Neural progenitor cell (in vitro differentiated cells): Measurements from ENCODE around the gene GPR161. TPM values are rescaled to one million over a fixed set of nuclear protein-coding genes. Genes with fewer than 3 reads are reported as not detected.

Experiments used
- DNase-seq: peaks from one replicate; pipeline ENCODE4 v3.0.0-alpha.2; 2016; ENCODE audit warnings: low spot score
- H2AFZ ChIP-seq: fragments of 200-600 bp; sonication (generic); replicated peaks from 2 replicates; pipeline ENCODE4 v1.6.1; 2016; ENCODE audit warnings: antibody characterized with exemption
- H3F3A ChIP-seq: fragments of 200-600 bp; sonication (generic); 2 replicates; pipeline ENCODE4 v1.6.1; 2016; ENCODE audit warnings: antibody characterized with exemption, low read depth
- H3K27ac ChIP-seq: fragments of 200-600 bp; sonication (generic); 2 replicates; pipeline ENCODE4 v1.5.1; 2016; ENCODE audit warnings: mild to moderate bottlenecking
- H3K27me3 ChIP-seq: fragments of 200-600 bp; sonication (generic); 2 replicates; pipeline ENCODE4 v1.6.1; 2016; ENCODE audit warnings: mild to moderate bottlenecking, moderate library complexity
- H3K36me3 ChIP-seq: fragments of 200-600 bp; sonication (generic); 2 replicates; pipeline ENCODE4 v1.5.1; 2016
- H3K4me1 ChIP-seq: fragments of 200-600 bp; sonication (generic); 2 replicates; pipeline ENCODE4 v1.6.1; 2016; ENCODE audit warnings: mixed run types
- H3K4me2 ChIP-seq: fragments of 200-600 bp; sonication (generic); 2 replicates; pipeline ENCODE4 v1.6.1; 2016
- H3K4me3 ChIP-seq: fragments of 200-600 bp; sonication (generic); 2 replicates; pipeline ENCODE4 v1.5.1; 2016
- H3K79me2 ChIP-seq: fragments of 200-600 bp; sonication (generic); 2 replicates; pipeline ENCODE4 v1.6.1; 2016; ENCODE audit warnings: low read depth
- H3K9ac ChIP-seq: fragments of 200-600 bp; sonication (generic); 2 replicates; pipeline ENCODE4 v1.6.1; 2016
- H3K9me3 ChIP-seq: fragments of 200-600 bp; sonication (generic); 2 replicates; pipeline ENCODE4 v1.5.1; 2016; ENCODE audit warnings: low read depth
- H4K20me1 ChIP-seq: fragments of 200-600 bp; sonication (generic); 2 replicates; pipeline ENCODE4 v1.6.1; 2016; ENCODE audit warnings: low read depth
- H3K27ac Mint-ChIP-seq: 3 replicates; pipeline ENCODE4 v1.8.0; 2021; ENCODE audit warnings: mixed read lengths
- H3K27me3 Mint-ChIP-seq: 2 replicates; pipeline ENCODE4 v1.8.0; 2022; ENCODE audit warnings: low read depth, mild to moderate bottlenecking, inconsistent platforms, moderate library complexity, mixed read lengths; ENCODE audit not compliant: insufficient read depth
- H3K36me3 Mint-ChIP-seq: 3 replicates; pipeline ENCODE4 v1.8.0; 2021; ENCODE audit warnings: mixed read lengths
- H3K4me1 Mint-ChIP-seq: 3 replicates; pipeline ENCODE4 v1.8.0; 2021; ENCODE audit warnings: mixed read lengths
- H3K4me3 Mint-ChIP-seq: 3 replicates; pipeline ENCODE4 v1.8.0; 2021; ENCODE audit warnings: mild to moderate bottlenecking, moderate library complexity, mixed read lengths
- H3K9me3 Mint-ChIP-seq: 3 replicates; pipeline ENCODE4 v1.8.0; 2020; ENCODE audit warnings: mixed read lengths
- EZH2 ChIP-seq: fragments of 200-600 bp; sonication (generic); IDR thresholded peaks from 2 replicates; pipeline ENCODE4 v1.6.1; 2017; ENCODE audit warnings: antibody characterized with exemption, mild to moderate bottlenecking, moderate library complexity
- EZH2phosphoT487 ChIP-seq: fragments of 200-600 bp; sonication (generic); IDR thresholded peaks from 2 replicates; pipeline ENCODE4 v1.6.1; 2017; ENCODE audit warnings: antibody characterized with exemption
- total RNA-seq: library from RNA; depleted of rRNA; stranded (reverse); fragments of >200 nt; gene quantifications from 2 replicates; pipeline ENCODE4 v1.2.3, GENCODE V29; 2015; ENCODE audit warnings: low replicate concordance
- TF ChIP-seq, protein P1 (sequence below): fragments of 200-600 bp; sonication (generic); IDR thresholded peaks from 2 replicates; pipeline ENCODE4 v1.5.1; 2017; ENCODE audit warnings: antibody characterized with exemption, mild to moderate bottlenecking

Gene GPR161
- total RNA-seq, 1 donor from 2014 or later = 21.1 TPM

DNA sequence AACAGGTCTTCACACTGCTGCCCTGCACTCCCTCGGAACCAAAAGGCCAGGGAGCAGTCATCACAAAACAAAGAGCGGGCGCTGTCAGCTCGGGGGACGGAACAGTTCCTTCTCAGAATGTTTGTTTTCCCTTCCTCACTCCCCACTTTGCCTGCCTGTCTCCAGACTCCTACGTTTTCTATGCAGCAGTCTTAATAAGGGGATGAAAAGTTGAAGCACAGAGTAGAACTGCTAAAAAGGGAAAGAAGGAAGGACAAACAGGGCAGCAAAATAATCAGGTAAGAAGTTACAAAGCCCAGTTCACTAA is 738 bp upstream of the GPR161 start:
- Mint-ChIP-seq H3K4me3 (peak overlapping the region; percentile 93), H3K4me1 (peaks cover 36% of the 10 kb centered on the region)

DNA sequence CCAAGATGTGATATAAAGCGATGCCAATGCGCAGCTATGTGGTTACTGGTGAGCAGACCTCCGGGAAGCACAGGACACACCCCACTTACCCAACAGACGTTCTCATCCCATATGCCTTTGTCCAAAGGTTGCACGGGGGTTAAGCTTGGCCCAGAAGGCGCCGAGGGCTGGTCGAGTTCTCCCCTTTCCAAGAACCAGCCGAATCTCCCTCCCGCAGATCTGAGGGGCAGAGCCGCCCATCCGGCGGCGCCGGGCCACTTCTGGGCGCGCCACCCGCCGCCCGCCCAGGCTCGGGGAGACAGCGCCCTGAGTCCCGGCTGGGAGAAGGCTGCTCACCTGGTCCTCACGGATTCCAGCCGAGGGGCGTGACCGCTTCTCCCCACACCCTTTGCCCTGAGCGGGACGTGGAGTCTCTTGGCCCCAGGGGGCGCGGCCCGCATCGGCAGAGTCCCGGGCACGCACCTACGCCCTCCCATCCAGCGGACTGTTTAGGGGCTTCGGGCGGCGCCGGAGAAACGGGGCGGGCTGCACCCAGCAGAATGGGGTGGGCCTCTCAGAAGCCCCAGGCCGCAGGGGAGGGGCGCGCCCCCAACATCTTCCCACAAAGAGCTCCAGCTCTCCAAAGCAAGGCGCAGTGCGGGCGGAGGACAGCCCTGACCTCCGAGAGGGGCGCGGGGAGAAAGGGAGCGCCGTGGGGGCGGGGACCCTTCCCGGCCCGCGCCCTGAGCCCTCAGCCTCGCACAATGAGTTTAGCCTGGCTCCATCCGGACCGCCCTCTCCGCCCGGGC is 615 bp downstream of the GPR161 start:
- peak; percentile 69 for DNase-seq
- H3K27ac Mint-ChIP-seq = peak overlapping the region; percentile 96

More for the DNA sequence above, 738 bp upstream of the GPR161 start:
- DNase-seq = no peak
- H3K27ac ChIP-seq = peak overlapping the region; percentile 76
- peaks cover 31% of the 10 kb centered on the region for H3F3A ChIP-seq
- peaks cover 39% of the 10 kb centered on the region for H3K79me2 ChIP-seq
- H3K9me3 ChIP-seq = no peaks in the 10 kb centered on the region
- H3K36me3 ChIP-seq = no peaks in the 10 kb centered on the region
- Mint-ChIP-seq H3K27me3 (peaks cover 5% of the 10 kb centered on the region), H3K36me3 (peaks cover 10% of the 10 kb centered on the region), H3K9me3 (no peaks in the 10 kb centered on the region), H3K27ac (peak overlapping the region; percentile 90)
- TF ChIP-seq, protein P1, sequence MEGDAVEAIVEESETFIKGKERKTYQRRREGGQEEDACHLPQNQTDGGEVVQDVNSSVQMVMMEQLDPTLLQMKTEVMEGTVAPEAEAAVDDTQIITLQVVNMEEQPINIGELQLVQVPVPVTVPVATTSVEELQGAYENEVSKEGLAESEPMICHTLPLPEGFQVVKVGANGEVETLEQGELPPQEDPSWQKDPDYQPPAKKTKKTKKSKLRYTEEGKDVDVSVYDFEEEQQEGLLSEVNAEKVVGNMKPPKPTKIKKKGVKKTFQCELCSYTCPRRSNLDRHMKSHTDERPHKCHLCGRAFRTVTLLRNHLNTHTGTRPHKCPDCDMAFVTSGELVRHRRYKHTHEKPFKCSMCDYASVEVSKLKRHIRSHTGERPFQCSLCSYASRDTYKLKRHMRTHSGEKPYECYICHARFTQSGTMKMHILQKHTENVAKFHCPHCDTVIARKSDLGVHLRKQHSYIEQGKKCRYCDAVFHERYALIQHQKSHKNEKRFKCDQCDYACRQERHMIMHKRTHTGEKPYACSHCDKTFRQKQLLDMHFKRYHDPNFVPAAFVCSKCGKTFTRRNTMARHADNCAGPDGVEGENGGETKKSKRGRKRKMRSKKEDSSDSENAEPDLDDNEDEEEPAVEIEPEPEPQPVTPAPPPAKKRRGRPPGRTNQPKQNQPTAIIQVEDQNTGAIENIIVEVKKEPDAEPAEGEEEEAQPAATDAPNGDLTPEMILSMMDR = no peak
- TF ChIP-seq EZH2phosphoT487 (no peak), EZH2 (no peak)
- H3K4me3 ChIP-seq = peak overlapping the region; percentile 81
- peak overlapping the region; percentile 96 for H3K4me2 ChIP-seq
- peak overlapping the region; percentile 59 for H3K9ac ChIP-seq
- H3K4me1 ChIP-seq = peaks cover 38% of the 10 kb centered on the region
- H2AFZ ChIP-seq = peak overlapping the region; percentile 99
- no peaks in the 10 kb centered on the region for H3K27me3 ChIP-seq
- peaks cover 25% of the 10 kb centered on the region for H4K20me1 ChIP-seq

DNA sequence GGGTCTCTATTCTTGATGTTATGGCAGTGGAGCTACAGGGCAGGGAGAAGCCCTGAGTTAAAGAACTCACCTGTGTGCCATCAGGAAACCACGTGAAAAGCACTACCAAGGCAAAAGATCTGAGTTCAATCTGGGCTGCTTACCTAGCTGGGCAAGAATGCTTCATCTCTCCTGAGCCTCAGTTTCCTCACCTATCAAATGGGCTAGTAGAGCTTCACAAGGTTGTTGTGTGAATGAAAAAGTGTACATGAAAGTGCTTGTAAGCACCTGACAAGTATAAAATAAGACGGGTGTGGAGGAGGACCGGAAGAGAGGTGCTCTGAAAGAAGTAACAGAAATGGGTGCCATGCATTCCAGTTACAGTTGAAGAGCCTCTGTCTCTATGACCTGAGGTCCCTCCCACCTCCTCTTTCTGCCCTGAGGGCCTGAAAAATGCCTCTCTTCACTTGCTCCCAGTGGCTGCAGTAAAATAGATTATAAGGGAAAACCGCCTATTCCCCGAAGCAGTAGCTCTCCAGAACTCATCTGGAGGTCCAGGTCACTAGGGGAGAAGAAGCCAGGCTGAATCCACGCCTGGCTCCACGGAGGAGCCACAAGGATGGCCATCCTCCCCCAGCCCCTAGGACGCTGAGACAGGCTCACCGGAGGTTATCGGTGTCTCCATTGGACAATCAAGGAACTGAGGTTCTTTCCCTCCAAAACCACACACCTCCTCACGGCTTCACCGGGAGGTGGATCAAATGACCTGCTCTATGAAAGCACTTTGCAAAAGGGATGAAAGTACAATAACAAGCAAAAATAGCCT is 1.4 kb downstream of the GPR161 start:
- Histone ChIP-seq H3K36me3 (no peaks in the 10 kb centered on the region), H3K4me3 (peak overlapping the region; percentile 81), H4K20me1 (peaks cover 34% of the 10 kb centered on the region), H2AFZ (peak overlapping the region; percentile 93), H3F3A (peaks cover 22% of the 10 kb centered on the region), H3K27ac (no peak overlapping the region), H3K4me1 (peaks cover 38% of the 10 kb centered on the region), H3K9ac (no peak overlapping the region), H3K27me3 (no peaks in the 10 kb centered on the region), H3K9me3 (no peaks in the 10 kb centered on the region), H3K79me2 (peaks cover 60% of the 10 kb centered on the region), H3K4me2 (peak overlapping the region; percentile 96)
- TF ChIP-seq, protein P1 = no peak
- TF ChIP-seq EZH2 = no peak
- TF ChIP-seq EZH2phosphoT487 = no peak
- DNase-seq = no peak
- H3K27me3 Mint-ChIP-seq = peaks cover 10% of the 10 kb centered on the region
- H3K36me3 Mint-ChIP-seq = peaks cover 21% of the 10 kb centered on the region
- peaks cover 31% of the 10 kb centered on the region for H3K4me1 Mint-ChIP-seq
- peak overlapping the region; percentile 96 for H3K27ac Mint-ChIP-seq
- no peaks in the 10 kb centered on the region for H3K9me3 Mint-ChIP-seq
- peak overlapping the region; percentile 98 for H3K4me3 Mint-ChIP-seq

More for the DNA sequence above, 615 bp downstream of the GPR161 start:
- Mint-ChIP-seq H3K9me3 (no peaks in the 10 kb centered on the region), H3K4me1 (peaks cover 31% of the 10 kb centered on the region), H3K27me3 (peaks cover 7% of the 10 kb centered on the region), H3K36me3 (peaks cover 16% of the 10 kb centered on the region), H3K4me3 (peak overlapping the region; percentile 98)
- Histone ChIP-seq H4K20me1 (peaks cover 26% of the 10 kb centered on the region), H3K36me3 (no peaks in the 10 kb centered on the region), H3K27me3 (no peaks in the 10 kb centered on the region), H3K4me2 (peak overlapping the region; percentile 96), H3K9ac (peak overlapping the region; percentile 58), H2AFZ (peak overlapping the region; percentile 93), H3K27ac (no peak overlapping the region), H3K79me2 (peaks cover 52% of the 10 kb centered on the region), H3K9me3 (no peaks in the 10 kb centered on the region), H3F3A (peaks cover 22% of the 10 kb centered on the region), H3K4me3 (peak overlapping the region; percentile 81), H3K4me1 (peaks cover 38% of the 10 kb centered on the region)
- TF ChIP-seq, protein P1 = no peak
- no peak for TF ChIP-seq EZH2phosphoT487
